ENCODE data around the gene PDCD4. TPM values are rescaled to one million over a fixed set of nuclear protein-coding genes. Genes with fewer than 3 reads are reported as not detected.
A peak's percentile ranks its signal among the peaks of the same experiment; 100 is the strongest.

The PDCD4 gene
- total RNA-seq (46.1 and 47.9 TPM in 2 replicates), polyA plus RNA-seq (8.0 and 14.4 TPM in 2 replicates), polyA minus RNA-seq (18.2 and 20.4 TPM in 2 replicates), Bru-seq, nascent RNA (percentile 68 among the genes with signal in this experiment), BruChase-seq, experiment 1, labeled RNA remaining after a 6-hour chase (percentile 67 among the genes with signal in this experiment), BruChase-seq, experiment 2, labeled RNA remaining after a 2-hour chase (percentile 66 among the genes with signal in this experiment)
- polyA plus RNA-seq (2011; cell fraction: cytosol; rRNA removed): 22.5 and 25.6 TPM in 2 replicates
- polyA plus RNA-seq (2011; cell fraction: nucleus; rRNA removed): 24.6 and 37.0 TPM in 2 replicates
- polyA plus RNA-seq (2012): 90.2 and 102 TPM in 2 replicates
- polyA minus RNA-seq (2011; cell fraction: cytosol; rRNA and poly(A)+ RNA removed): 38.9 TPM
- polyA minus RNA-seq (2011; cell fraction: nucleus; rRNA and poly(A)+ RNA removed): 34.4 and 40.4 TPM in 2 replicates
- long read RNA-seq, transcript PDCD4-201 (12 exons, 3,602 nt): major isoform, 56 of 82 reads
- long read RNA-seq, partial matches to known transcripts: 5 of 82 reads
- long read RNA-seq, other reads (novel, unspliced or antisense): 21 of 82 reads

- Histone ChIP-seq H3K4me2 (ENCODE audit: insufficient read depth, low read length) (peak within 1 kb of the TSS; percentile 99), H3K4me1 (ENCODE audit: control insufficient read depth, extremely low read depth, insufficient read depth, low read length) (peaks cover 21% of the 10 kb centered on the region), H3K27me3 (ENCODE audit: control insufficient read depth in 2 of 2, insufficient read depth in 2 of 2, low read length in 2 of 2) (peaks cover 5 to 7% of the 10 kb centered on the region in 2 experiments), H3K4me3 (replicated peaks in 1 of 3; ENCODE audit: insufficient read depth in 1 of 3, low read depth in 1 of 3, low read length in 3 of 3) (peak within 1 kb of the TSS; percentile 55 to 96 (median 85)), H4K20me1 (replicated peaks; ENCODE audit: control insufficient read depth, extremely low read depth, insufficient read depth, low read length) (no peaks in the 10 kb centered on the region), H3K9me3 (replicated peaks; ENCODE audit: control insufficient read depth, insufficient read depth, low read length) (no peaks in the 10 kb centered on the region), H3K9ac (replicated peaks; ENCODE audit: extremely low read depth, insufficient read depth, low read length) (peak within 1 kb of the TSS; percentile 81), H2AFZ (ENCODE audit: low read depth, low read length) (peak within 1 kb of the TSS; percentile 98), H3K27ac (ENCODE audit: insufficient read depth, low read depth, low read length) (peak within 1 kb of the TSS; percentile 57), H3K36me3 (ENCODE audit: control insufficient read depth in 2 of 2, extremely low read depth in 1 of 2, insufficient read depth in 2 of 2, low read length in 2 of 2) (no peaks in the 10 kb centered on the region), H3K9me1 (replicated peaks; ENCODE audit: control insufficient read depth, extremely low read depth, insufficient read depth, low read length) (no peaks in the 10 kb centered on the region), H3K79me2 (ENCODE audit: control insufficient read depth, insufficient read depth, low read length) (no peaks in the 10 kb centered on the region)
- TSS peak; percentile 74 for BruUV-seq (replicated peaks)
- dilution Hi-C loops (cut with MboI; ENCODE audit: extremely low pct_ligation_motif_present, low sequenced_read_pairs) (no loop called here), intact Hi-C loops (cut with micrococcal nuclease) (loop anchor here (1.0 to 5.0 kb wide), 6 partner anchors 48 to 564 kb away; partner anchors contain the start of genes BBIP1 and SHOC2)
- TF ChIP-seq POLR2A (IDR thresholded peaks at IDR 0.05; ENCODE audit: low read depth, low read length) (peak; percentile 80), JUN (IDR thresholded peaks at IDR 0.05; ENCODE audit: borderline replicate concordance, insufficient read depth, insufficient read length, low read depth) (no peak), FOS (IDR thresholded peaks at IDR 0.05; ENCODE audit: borderline replicate concordance, insufficient read depth, low read length) (no peak), GATA2 (IDR thresholded peaks at IDR 0.05; ENCODE audit: insufficient read depth, insufficient read length, low read depth, low read length) (no peak), MYC (IDR thresholded peaks at IDR 0.05; ENCODE audit: low read depth, low read length) (no peak), EZH2 (IDR thresholded peaks at IDR 0.05; ENCODE audit: borderline replicate concordance, low read depth, low read length, severe bottlenecking) (no peak), POLR2AphosphoS5 (IDR thresholded peaks at IDR 0.05; ENCODE audit: insufficient read depth, low read depth, low read length) (peak; percentile 62)
- TF ChIP-seq, protein P1, sequence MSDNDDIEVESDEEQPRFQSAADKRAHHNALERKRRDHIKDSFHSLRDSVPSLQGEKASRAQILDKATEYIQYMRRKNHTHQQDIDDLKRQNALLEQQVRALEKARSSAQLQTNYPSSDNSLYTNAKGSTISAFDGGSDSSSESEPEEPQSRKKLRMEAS (IDR thresholded peaks at IDR 0.05; ENCODE audit: insufficient read depth, insufficient read length): no peak
- TF ChIP-seq, protein P2, sequence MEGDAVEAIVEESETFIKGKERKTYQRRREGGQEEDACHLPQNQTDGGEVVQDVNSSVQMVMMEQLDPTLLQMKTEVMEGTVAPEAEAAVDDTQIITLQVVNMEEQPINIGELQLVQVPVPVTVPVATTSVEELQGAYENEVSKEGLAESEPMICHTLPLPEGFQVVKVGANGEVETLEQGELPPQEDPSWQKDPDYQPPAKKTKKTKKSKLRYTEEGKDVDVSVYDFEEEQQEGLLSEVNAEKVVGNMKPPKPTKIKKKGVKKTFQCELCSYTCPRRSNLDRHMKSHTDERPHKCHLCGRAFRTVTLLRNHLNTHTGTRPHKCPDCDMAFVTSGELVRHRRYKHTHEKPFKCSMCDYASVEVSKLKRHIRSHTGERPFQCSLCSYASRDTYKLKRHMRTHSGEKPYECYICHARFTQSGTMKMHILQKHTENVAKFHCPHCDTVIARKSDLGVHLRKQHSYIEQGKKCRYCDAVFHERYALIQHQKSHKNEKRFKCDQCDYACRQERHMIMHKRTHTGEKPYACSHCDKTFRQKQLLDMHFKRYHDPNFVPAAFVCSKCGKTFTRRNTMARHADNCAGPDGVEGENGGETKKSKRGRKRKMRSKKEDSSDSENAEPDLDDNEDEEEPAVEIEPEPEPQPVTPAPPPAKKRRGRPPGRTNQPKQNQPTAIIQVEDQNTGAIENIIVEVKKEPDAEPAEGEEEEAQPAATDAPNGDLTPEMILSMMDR (IDR thresholded peaks at IDR 0.05; ENCODE audit: extremely low read depth in 1 of 2, insufficient read depth in 1 of 2, low read depth in 1 of 2, low read length in 2 of 2): no peak
- POLR2A ChIA-PET: interaction anchor here (0.6 to 1.0 kb wide), 5 partner anchors 47 to 196 kb away, joined by 3 to 8 read pairs (median 3); partner anchors contain the start of genes BBIP1 and SHOC2
- peak; percentile 99 for DNase-seq (ENCODE audit: low read depth, low spot score)
- FAIRE-seq: peak; percentile 85
- CTCF ChIA-PET: interaction anchor here (0.6 to 1.3 kb wide), 11 partner anchors 11 to 130 kb away, joined by 3 to 8 read pairs (median 4); no protein-coding TSS in a partner anchor
Observed at GRCh38 chr10:110871298-110872084, at the start of gene PDCD4. Gene PDCD4, plus strand, starts transcription at chr10:110871928. Its CDS starts 4,100 bp downstream, at chr10:110876028.

Measured in endothelial cell of umbilical vein (primary cell).